ENCODE results near the gene MCM3.

Gene MCM3

GRCh38 chr6:52215787-52216186 is 68.8 kb downstream of the MCM3 start:
- no peak overlapping the region for H3K4me3 ChIP-seq (ENCODE audit: low read length, poor library complexity, severe bottlenecking)
- no peaks in the 10 kb centered on the region for H3K27me3 ChIP-seq (ENCODE audit: insufficient read depth, low read length, poor library complexity, severe bottlenecking)
- peaks cover 2% of the 10 kb centered on the region for H3F3A ChIP-seq (ENCODE audit: low read depth)
- no peak overlapping the region for H3K4me2 ChIP-seq (ENCODE audit: low read depth, low read length, poor library complexity, severe bottlenecking)
- no peak overlapping the region for H3K9ac ChIP-seq (ENCODE audit: low read depth, low read length, poor library complexity, severe bottlenecking)
- H3K36me3 ChIP-seq (ENCODE audit: insufficient read depth, low read length), result no peaks in the 10 kb centered on the region
- H3K9me3 ChIP-seq (ENCODE audit: insufficient read depth, low read depth, low read length), result no peaks in the 10 kb centered on the region
- H3K9me2 ChIP-seq (replicated peaks; ENCODE audit: low read depth, low read length), result no peaks in the 10 kb centered on the region
- peaks cover 70% of the 10 kb centered on the region for H3K4me1 ChIP-seq (ENCODE audit: insufficient read depth, low read length, poor library complexity, severe bottlenecking)
- TF ChIP-seq CTCF (conservative IDR thresholded peaks at IDR 0.05; ENCODE audit: low read length), result no peak
- no peaks in the 10 kb centered on the region for H3K79me2 ChIP-seq (ENCODE audit: insufficient read depth, low read length)
- H2AFZ ChIP-seq (ENCODE audit: low read length), result no peak overlapping the region
- H4K20me1 ChIP-seq (ENCODE audit: insufficient read depth, low read length, poor library complexity, severe bottlenecking), result no peaks in the 10 kb centered on the region

Measured in Loucy (cell line).